Nephron (organoid): ENCODE data around the gene ALOX12.
A peak's percentile ranks its signal among the peaks of the same experiment; 100 is the strongest.

ENCODE experiments used
- H3K27ac Mint-ChIP-seq, 3 experiments: 2 replicates each; pipeline ENCODE4 v1.8.0; 2020; ENCODE audit warnings: mixed read lengths in 3 of 3, mild to moderate bottlenecking in 2 of 3, moderate library complexity in 1 of 3
- H3K27me3 Mint-ChIP-seq: 2 replicates; pipeline ENCODE4 v1.8.0; 2021; ENCODE audit warnings: low read depth, mild to moderate bottlenecking, moderate library complexity, mixed read lengths
- H3K36me3 Mint-ChIP-seq: 2 replicates; pipeline ENCODE4 v1.8.0; 2020; ENCODE audit warnings: low read depth, mixed read lengths
- H3K4me1 Mint-ChIP-seq: 2 replicates; pipeline ENCODE4 v1.8.0; 2020; ENCODE audit warnings: mixed read lengths
- H3K4me3 Mint-ChIP-seq, 3 experiments: 2 replicates each; pipeline ENCODE4 v1.8.0; 2020; ENCODE audit warnings: mild to moderate bottlenecking in 3 of 3, mixed read lengths in 3 of 3, moderate library complexity in 2 of 3
- H3K9me3 Mint-ChIP-seq: 2 replicates; pipeline ENCODE4 v1.8.0; 2020; ENCODE audit warnings: mixed read lengths
- CTCF ChIP-seq, 3 experiments: fragments of 200-600 bp; sonication (generic); IDR thresholded peaks; one replicate each; pipeline ENCODE4 v1.5.0; 2021; ENCODE audit warnings: antibody characterized with exemption in 3 of 3; ENCODE audit not compliant: unreplicated experiment in 3 of 3

The ALOX12 gene

GRCh38 chr17:7014995-7015958 is 19.4 kb downstream of the ALOX12 start:
- H3K27me3 Mint-ChIP-seq: peaks cover 6% of the 10 kb centered on the region
- peaks cover 53% of the 10 kb centered on the region for H3K4me1 Mint-ChIP-seq
- H3K4me3 Mint-ChIP-seq: peak overlapping the region; percentile 88 to 96 (median 90)
- H3K27ac Mint-ChIP-seq: peak overlapping the region; percentile 99 to 100 (median 100)
- no peaks in the 10 kb centered on the region for H3K36me3 Mint-ChIP-seq
- TF ChIP-seq CTCF (IDR thresholded peaks at IDR 0.05; ENCODE audit: unreplicated experiment in 3 of 3): peak; percentile 34 to 49 (median 36)
- H3K9me3 Mint-ChIP-seq: no peaks in the 10 kb centered on the region

- H3K9me3 Mint-ChIP-seq: no peaks in the 10 kb centered on the region
- peaks cover 16% of the 10 kb centered on the region for H3K27me3 Mint-ChIP-seq
- peak overlapping the region; percentile 99 to 100 (median 100) for H3K27ac Mint-ChIP-seq
- H3K4me3 Mint-ChIP-seq: peak overlapping the region; percentile 88 to 96 (median 90)
- peaks cover 60% of the 10 kb centered on the region for H3K4me1 Mint-ChIP-seq
- TF ChIP-seq CTCF (IDR thresholded peaks at IDR 0.05; ENCODE audit: unreplicated experiment in 3 of 3): no peak
- H3K36me3 Mint-ChIP-seq: no peaks in the 10 kb centered on the region
Measured at GRCh38 chr17:7016418-7016817, 20.6 kb downstream of the ALOX12 start.

- Mint-ChIP-seq H3K27me3 (peaks cover 23% of the 10 kb centered on the region), H3K27ac (peak overlapping the region in 2 of 3 experiments; percentile 25 to 69), H3K4me3 (peak overlapping the region; percentile 66 to 75 (median 74)), H3K36me3 (no peaks in the 10 kb centered on the region), H3K9me3 (no peaks in the 10 kb centered on the region), H3K4me1 (peaks cover 57% of the 10 kb centered on the region)
- no peak for TF ChIP-seq CTCF (IDR thresholded peaks at IDR 0.05; ENCODE audit: unreplicated experiment in 3 of 3)
Measured at GRCh38 chr17:7016886-7017826, 21.3 kb downstream of the ALOX12 start.

- Mint-ChIP-seq H3K27me3 (peaks cover 30% of the 10 kb centered on the region), H3K4me1 (peaks cover 55% of the 10 kb centered on the region), H3K27ac (peak overlapping the region in 2 of 3 experiments; percentile 25 to 69), H3K36me3 (no peaks in the 10 kb centered on the region), H3K9me3 (no peaks in the 10 kb centered on the region), H3K4me3 (peak overlapping the region; percentile 64 to 75 (median 66))
- no peak for TF ChIP-seq CTCF (IDR thresholded peaks at IDR 0.05; ENCODE audit: unreplicated experiment in 3 of 3)
Measured at GRCh38 chr17:7017827-7018200, 22.0 kb downstream of the ALOX12 start.

- Mint-ChIP-seq H3K27ac (peak overlapping the region in 2 of 3 experiments; percentile 43 to 69), H3K36me3 (no peaks in the 10 kb centered on the region), H3K27me3 (peaks cover 36% of the 10 kb centered on the region), H3K4me1 (peaks cover 49% of the 10 kb centered on the region), H3K9me3 (no peaks in the 10 kb centered on the region), H3K4me3 (peak overlapping the region; percentile 28 to 75 (median 66))
- TF ChIP-seq CTCF (IDR thresholded peaks at IDR 0.05; ENCODE audit: unreplicated experiment in 3 of 3): no peak
Measured at GRCh38 chr17:7018331-7018964, 22.6 kb downstream of the ALOX12 start.
